ENCODE results near the gene STX18.

The STX18 gene

DNA sequence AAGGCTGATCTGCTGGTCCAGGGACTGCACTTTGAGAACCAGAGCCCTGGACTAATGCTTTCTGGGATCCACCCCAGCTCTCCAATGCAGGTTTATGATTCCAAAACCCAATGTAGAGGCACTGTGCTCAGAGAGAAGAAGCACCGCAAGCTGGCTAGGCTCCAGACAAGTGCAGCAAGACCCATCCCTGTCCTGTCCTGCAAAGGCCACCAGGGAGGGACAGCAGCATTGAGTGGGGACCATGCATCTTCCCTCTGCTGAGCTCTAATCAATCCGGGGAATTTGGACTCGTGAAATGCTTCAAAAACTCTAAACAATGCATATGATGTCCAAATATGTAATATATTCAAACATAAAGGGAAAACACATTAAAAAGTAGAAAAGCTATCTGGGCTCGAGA lies 165.8 kb downstream of the STX18 start:
- Histone ChIP-seq H3K9me3 (ENCODE audit: control extremely low read depth in 1 of 5, control insufficient read depth in 4 of 5, insufficient read depth in 2 of 5, low read depth in 1 of 5, low read length in 4 of 5) (peaks cover 0 to 5% (median 0%) of the 10 kb centered on the region in 5 experiments), H3K4me1 (ENCODE audit: control extremely low read depth in 1 of 4, control insufficient read depth in 4 of 4, insufficient read depth in 4 of 4, low read length in 3 of 4) (no peaks in the 10 kb centered on the region), H3K36me3 (ENCODE audit: control insufficient read depth in 4 of 4, insufficient read depth in 4 of 4, low read length in 3 of 4) (no peaks in the 10 kb centered on the region), H3K27me3 (replicated peaks in 2 of 5; ENCODE audit: control insufficient read depth in 4 of 5, insufficient read depth in 5 of 5, low read length in 4 of 5) (peaks cover 0 to 37% (median 9%) of the 10 kb centered on the region in 5 experiments), H3K27ac (ENCODE audit: insufficient read depth in 1 of 2, low read depth in 1 of 2, low read length in 2 of 2, poor library complexity in 1 of 2, severe bottlenecking in 2 of 2) (no peak overlapping the region), H3K4me3 (ENCODE audit: control insufficient read depth in 1 of 7, extremely low read depth in 1 of 7, insufficient read depth in 4 of 7, low read depth in 2 of 7, low read length in 6 of 7) (no peak overlapping the region)
- POLR2A ChIA-PET = interaction anchor here (0.8 kb wide), 2 partner anchors 10 to 24 kb away, joined by 3 read pairs; no protein-coding TSS in a partner anchor
- 68% methylated on average over 2 of the region's 4 CpGs for WGBS (ENCODE audit: insufficient coverage)
- no peak for DNase-seq
- CTCF ChIA-PET = interaction anchor here (1.3 kb wide), 1 partner anchor 38 kb away, joined by 3 read pairs; no protein-coding TSS in a partner anchor

DNA sequence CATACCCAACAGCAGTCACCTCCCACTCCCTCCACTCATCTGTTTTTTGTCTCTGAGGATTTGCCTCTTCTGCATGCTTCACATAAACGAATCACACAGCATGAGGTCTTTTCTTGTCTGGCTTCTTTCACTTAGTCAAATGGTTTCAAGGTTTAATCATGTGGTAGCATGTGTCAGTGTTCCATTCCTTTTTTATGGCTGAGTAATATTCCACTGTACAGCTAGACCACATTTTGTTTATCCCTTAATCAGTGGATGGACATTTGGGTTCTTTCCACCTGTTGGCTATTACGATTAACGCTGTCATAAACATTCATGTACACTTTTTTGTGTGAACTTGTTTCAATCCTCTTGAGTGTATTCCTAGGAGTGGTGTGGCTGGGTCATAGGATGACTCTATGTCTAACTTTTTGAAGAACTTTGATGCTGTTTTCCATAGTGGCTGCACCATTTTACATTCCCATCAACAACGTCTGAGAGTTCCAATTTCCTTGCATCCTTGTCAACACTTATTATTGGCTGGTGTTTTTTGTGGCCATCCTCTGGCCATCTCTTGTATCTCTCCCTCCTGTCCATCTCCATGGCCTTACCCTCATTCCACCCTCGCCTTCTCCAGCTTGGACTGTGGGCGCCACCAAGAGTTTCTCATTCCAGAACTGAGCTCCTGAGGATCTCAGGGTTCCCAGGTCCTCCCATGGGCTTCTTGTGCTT lies 167.3 kb downstream of the STX18 start:
- POLR2A ChIA-PET = no interaction called here
- 97% methylated on average over 3 of the region's 6 CpGs for whole genome bisulfite sequencing (ENCODE audit: insufficient coverage)
- no peak overlapping the region for H3K4me3 ChIP-seq (ENCODE audit: control insufficient read depth in 1 of 7, extremely low read depth in 1 of 7, insufficient read depth in 4 of 7, low read depth in 2 of 7, low read length in 6 of 7)
- H3K9me3 ChIP-seq (ENCODE audit: control extremely low read depth in 1 of 5, control insufficient read depth in 4 of 5, insufficient read depth in 2 of 5, low read depth in 1 of 5, low read length in 4 of 5) = peaks cover 0 to 5% (median 0%) of the 10 kb centered on the region in 5 experiments
- H3K4me1 ChIP-seq (ENCODE audit: control extremely low read depth in 1 of 4, control insufficient read depth in 4 of 4, insufficient read depth in 4 of 4, low read length in 3 of 4) = no peaks in the 10 kb centered on the region
- no peak for DNase-seq
- CTCF ChIA-PET = no interaction called here
- H3K36me3 ChIP-seq (ENCODE audit: control insufficient read depth in 4 of 4, insufficient read depth in 4 of 4, low read length in 3 of 4) = no peaks in the 10 kb centered on the region
- H3K27me3 ChIP-seq (replicated peaks in 2 of 5; ENCODE audit: control insufficient read depth in 4 of 5, insufficient read depth in 5 of 5, low read length in 4 of 5) = peaks cover 0 to 22% (median 9%) of the 10 kb centered on the region in 5 experiments
- H3K27ac ChIP-seq (ENCODE audit: insufficient read depth in 1 of 2, low read depth in 1 of 2, low read length in 2 of 2, poor library complexity in 1 of 2, severe bottlenecking in 2 of 2) = no peak overlapping the region
